NCI-H2196 treated with DMSO at 0.1 percent for 48 hours (cell line): ENCODE measurements around the gene TCF7.

Source experiments
- DNase-seq: peaks from one replicate; lab custom pipeline; 2025; ENCODE audit not compliant: unreplicated experiment; lab: John Stamatoyannopoulos, UW

The TCF7 gene

DNA sequence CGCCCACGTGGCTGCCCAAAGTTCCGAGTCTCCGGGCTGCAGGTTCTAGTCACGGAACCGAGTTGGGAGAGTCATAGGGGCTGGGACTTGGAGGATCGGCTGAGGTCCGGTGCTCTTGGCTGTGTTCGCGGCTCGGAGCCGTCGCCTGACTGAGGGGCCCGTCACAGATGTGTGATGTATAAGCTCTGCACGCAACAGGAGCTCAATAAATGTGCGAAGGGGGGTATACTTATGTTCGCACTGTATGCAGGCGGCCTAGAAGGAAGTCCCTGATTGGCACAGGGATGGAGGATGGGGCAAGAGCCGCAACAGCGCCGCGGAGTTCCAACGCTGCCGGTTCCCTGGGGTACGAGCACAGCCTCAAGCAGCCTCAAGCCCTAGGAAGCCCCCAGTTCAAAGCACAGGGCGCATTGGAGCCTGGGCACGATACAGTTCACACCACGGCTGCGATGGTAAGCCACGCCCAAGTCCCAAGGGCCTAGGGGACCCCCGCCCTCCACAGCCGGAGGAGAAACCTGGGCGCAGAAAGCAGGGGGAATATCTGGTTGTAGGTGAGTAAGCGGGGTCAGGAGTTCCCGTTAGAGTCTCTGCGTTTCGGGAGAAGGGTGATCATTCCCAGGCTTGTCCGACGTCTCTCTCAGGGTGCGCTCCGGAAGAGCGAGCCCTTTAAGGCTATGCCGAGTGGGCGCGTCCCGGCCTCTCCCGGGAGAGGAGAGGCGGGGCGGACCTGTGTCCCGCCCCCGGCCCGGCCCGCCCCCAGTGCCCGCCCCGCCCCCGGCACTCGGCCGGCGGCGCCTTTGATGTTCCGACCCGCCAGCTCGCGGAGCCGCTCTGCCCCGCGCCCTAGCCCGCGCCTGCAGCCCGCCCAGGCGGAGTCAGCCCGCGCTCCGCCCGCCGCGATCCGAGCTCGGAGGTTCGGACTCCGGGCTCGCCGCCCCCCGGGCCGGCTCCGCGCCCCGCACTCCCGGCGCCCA is at the start of gene TCF7:
TSS of gene TCF7 (plus strand) at position 780 of the 974 bp plus-strand sequence. CDS start 226 bp downstream, outside the sequence.
- DNase-seq = peak; percentile 32

DNA sequence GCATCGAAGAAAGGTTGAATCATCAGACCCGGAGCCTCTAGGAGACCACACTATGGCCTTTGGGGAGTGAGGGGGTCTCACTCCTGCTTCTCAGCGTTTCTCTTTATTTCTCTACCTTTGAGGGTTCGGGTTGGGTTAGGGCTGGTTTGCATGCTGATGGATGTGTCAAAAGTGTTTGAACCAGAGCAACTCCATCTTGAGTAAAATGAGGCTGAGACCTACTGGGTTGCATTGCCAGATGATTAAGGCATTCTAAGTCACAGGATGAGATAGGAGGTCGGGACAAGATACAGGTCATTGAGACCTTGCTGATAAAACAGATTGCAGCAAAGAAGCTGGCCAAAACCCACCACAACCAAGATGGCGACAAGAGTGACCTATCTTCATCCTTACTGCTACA is 44.9 kb upstream of the TCF7 start:
- DNase-seq = no peak

DNA sequence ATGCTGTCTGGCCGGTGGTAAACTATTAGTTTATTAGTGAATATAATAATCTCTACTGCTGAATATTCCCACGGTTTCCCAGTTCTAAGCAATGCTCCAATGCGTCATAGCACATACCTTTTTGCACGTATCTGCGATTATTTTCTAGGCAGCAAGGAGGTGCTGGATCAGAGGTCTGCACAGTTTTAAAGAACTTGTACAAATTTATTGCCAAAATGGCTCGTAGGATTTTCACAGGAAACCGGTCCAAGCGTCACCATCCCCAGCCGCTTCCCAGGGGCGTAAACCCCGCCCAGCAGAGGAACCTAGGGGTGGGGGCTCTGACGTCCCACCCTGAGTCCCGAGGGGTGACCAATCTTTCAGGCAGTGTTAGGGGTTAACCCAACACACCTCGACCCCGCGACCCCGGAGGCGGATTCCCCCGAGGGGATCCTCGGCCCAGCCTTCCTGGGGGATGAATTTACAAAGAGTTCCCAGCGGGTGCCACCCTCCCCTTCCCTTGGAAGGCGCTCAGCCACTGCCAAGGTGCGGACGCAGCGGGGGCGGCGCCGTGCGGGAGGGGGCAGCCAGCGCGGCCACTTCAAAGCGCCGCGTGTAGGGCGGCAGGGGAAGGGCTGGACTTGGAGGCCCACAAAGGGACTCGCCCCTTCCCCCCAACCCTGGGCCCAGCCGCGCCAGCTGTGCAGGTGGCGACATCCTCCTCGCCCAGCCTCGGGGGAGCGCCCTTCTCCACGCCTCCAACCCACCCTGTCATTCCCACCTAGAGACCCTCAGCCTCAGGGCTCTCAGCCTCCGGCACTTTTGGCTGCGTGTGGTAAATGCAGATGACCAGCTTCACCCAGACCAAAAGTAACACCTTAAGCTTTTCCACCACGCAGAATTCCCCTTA is 43.5 kb upstream of the TCF7 start:
- no peak for DNase-seq

DNA sequence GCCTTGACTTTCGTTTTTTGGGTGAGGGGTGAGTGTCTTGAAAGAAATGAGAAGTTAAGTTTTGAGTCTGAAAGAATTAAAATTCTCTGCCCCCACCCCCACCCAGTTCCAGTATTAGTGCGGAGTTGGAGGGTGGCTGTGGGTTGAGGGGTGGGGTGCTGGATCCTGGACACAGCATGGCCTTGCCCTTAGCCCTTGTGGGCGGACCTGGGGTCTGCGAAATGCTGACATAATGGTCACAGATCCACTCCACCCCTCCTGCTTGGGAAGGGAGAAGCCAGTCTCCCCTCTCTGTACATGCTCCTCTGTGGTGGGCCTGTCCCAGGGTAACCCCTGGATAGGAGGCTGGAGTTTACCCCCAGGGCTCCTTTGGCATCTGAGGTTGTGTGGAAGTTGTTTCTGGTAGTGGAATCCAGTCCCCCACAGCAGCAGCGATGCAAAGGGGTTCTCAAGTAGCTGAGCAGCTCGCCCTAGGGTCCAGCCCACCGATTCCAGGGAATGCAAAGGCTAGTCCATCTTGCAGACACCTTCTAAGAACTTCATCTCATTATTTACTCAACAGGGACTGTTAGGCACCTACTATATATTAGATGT is 42.8 kb upstream of the TCF7 start:
- no peak for DNase-seq

DNA sequence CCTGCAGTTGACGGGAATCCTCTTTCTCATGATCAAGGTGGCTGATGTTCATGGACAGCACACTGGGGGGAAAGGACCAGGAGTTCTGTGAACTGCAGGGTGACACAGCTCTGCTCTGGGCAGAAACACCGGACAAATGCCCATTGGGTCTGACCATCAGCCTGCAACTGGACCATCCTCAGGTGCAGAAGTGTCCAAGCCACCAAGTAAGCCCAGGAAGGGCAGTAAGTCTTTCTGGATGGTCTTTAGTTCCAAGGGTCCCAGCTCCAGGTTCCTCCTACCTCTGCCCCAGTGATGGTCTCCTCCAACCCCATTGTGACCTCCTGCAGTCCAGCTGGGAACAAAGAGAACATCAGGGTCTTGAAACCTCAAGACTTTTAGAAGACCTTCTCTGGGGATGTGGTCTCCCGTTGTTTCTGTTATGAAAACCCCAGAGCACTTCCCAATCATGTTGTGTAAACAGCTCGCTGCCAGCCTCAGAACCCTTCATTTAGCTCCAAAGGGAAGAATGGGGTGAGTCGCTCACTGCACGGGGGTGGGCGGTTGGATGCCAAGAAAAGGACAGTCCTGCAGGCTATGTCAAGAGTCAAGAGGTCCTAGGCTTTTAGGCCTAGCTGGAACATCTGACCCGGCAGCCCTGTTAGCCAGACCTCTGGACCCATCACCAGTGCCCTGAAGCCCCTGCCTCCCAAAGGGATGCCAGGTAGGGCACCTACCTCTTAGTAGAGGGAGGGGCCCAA is 41.8 kb upstream of the TCF7 start:
- DNase-seq = no peak

DNA sequence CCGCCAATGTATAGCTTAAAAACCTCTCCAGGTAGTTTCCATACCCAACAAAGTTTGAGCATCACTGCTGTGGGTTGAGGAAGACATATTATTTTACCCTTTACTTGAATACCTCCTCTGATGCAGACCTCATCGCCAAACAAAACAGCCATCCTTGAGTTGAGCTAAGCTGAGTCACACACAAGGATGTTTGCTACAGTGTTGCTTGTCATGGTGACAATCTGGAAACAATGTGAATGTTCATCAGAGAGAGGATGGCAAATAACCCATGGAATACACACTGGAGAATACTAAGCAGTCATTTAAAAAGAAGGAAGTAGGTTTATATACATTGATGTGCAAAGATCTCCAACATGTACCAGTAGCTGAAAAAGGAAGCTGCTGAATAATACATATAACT is 41.1 kb upstream of the TCF7 start:
- DNase-seq = no peak

DNA sequence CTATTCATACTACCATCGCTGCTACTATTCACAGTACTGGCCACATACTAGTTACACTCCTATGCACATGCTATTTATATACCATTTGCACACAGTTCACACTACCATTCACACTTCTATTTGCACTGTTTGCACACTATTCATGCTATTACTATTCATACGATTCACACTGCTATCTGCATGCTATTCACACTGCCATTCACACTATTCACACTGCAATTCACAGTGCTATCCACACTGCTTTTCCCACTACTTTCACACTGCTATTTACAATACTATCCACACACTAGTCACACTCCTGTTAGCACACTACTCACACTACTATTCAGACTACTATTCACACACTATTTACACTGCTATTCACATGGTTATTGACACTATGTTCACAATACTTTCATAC is 39.4 kb upstream of the TCF7 start:
- DNase-seq = no peak

DNA sequence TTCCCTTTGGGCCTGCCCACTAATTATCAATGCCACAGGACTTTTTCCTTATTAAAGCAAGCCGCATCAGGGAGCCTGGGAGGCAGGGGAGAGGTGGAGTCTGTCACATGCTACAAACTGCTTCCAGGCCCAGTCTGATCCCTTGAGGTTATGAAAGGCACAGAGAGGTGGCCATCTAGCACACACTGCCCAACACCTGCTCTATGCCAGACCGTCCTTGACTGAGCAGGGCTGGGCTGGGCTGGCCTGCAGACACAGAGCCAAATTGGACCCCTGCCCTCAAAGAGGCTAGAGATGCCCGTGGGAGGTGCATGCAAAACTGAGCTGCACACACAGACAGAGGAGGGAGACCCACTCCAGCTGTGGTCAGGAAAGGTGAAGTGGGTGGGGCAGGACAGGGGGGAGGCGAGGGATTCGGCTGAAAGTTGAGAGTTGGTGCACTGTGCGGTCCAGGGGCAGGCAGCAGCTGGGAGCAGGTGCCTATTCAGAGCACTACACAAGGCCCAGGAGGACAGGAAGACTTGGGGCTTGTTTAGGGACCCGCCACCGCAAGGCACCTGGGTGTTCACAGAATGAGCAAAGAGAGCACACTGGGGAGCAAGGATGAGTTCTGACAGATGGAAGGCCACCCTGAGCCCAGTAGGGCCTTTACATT is 36.4 kb upstream of the TCF7 start:
- no peak for DNase-seq

DNA sequence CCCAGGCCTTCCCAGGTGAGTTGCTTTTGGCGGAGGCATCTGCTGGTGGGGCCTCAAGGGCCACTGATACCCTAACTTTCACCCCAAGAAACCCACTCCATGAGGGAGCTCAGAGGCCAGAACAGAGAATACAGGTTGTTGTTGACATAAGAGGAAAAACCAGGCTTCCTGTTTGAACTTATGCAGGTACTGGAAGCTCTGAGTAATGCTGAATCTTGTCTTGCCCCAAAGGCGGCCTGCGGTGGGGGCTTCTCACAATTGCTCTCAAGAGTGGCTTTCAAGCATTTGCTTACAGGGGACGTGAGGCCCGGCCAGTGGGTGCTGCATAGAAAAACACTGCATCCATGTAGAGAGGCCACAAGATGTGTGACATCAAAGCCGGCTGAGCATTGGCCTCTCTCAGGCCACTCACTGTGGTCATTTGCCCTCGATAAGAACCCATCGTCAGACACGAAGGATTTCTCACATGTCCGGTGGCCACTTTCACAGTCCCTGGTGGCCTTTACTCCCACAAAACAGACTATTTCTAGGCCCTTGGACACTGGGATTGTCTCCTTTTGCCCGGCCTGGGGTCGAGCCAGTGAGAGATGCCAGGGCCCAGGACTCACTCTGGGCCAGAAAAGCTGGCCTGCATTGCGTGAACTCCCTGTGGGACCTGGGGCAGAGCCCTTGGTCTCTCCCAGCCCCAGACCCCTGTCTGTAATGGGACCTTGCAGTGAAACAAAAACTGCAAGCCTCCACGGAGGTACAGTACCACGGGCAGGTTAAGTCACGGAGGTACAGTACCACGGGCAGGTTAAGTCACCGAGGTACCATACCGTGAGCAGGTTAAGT is 34.5 kb upstream of the TCF7 start:
- DNase-seq = no peak

DNA sequence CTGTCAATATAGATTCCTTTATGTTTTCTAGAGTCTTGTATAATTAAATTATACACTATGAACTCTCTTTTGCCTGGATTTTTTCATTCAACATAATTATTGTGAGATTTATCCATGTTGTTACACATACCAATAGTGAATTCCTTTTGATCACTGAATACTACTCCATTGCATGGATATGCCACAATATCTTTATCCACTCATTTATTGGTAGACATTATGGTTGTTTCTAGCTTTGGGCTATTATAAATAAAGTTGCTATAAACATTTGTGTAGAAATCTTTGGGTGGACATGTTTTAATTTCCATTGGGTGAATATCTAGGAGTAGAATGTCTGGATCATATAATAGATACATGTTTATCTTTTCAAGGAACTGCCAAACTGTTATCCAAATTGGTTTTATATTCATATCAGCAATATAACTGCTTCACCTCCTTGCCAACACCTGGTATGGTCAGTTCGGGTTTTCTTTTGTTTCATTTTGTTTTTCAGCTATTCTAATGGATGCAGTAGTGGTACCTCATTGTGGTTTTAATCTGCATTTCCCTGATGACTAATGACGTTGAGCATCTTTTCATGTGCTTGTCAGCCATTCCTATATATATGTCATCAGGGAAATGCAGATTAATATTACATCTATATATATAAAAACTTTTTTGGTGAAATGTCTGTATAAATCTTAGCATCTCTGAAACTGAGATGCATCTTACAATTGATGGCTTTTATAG is 32.1 kb upstream of the TCF7 start:
- DNase-seq = no peak

DNA sequence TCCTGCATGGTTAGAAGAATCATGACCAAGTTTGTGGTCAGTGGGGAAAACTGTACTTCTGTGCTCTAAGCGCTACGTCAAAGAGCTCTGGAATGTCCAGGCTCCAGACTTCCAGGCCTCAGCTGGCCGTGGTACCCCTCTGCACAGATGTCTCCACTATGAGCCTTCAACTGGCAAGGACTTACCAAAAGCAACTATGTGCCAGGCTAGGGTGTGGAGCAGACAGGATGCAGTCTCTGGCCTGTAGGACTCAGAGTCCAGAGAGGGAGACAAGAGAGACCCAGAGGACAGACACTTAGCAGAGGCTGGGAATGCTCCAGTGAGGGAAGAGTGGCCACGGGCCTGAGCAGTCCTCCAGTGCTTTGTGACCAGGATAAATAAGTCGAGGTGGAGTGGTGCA is 31.0 kb upstream of the TCF7 start:
- no peak for DNase-seq

DNA sequence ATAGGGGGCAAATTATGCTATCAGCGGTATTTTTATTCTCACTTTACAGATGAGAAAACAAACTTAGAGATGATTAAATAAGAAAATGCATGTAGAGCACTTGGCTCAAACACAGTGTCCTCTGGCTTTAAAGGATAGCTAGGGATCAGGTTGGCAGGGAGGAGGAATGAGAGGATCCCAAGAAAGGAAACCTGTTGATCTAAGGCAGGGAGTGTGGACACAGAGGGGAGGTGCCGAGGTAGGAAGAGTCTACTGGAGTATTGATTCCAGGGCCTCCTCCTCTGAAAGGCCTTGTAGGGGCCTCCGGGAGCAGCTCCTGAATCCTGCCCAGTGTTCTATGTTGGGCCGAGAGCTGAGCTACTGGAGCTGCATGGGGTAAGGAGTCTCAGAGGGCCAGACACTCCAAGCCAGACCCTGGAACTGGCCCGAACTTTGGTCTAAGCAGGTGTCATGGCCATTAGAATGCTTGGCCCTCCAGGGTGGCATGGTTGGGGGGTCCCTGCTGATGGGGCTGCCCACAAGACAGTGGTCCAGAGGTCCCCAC is 30.4 kb upstream of the TCF7 start:
- DNase-seq = no peak

DNA sequence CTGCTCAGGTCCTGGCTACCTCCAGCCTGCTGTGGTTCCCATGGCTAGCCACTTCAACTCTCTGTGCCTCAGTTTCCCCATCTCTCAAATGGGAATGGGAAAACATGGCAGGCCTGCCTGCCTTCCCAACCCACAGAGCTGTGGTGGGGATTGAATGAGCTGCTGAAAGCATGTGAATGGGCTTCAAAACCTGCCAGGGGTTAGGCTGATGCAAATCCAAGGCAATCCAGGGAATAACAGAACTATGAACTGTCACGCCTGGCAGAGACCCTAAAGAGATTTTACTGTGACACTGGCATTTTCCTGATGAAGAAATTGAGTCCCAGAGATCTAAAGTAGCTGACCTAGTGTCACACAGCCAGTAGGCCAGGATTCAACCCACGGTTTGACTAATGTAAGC is 29.9 kb upstream of the TCF7 start:
- DNase-seq = no peak

DNA sequence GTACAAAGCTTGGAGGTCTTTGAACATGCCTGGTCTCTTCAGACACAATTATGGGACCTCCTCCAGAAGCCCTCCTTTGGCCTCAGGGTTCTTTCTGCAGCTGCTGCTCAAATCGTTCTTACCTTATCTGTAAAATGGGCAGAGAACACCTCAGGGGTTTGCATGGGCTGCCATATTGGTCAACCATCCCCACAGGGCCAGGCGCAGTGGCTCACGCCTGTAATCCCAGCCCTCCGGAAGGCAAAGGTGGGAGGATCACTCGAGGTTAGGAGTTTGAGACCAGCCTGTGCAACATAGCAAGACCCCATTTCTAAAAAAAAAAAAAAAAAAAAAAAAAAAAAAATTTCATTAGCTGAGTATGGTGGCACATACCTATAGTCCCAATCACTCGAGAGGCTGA is 29.1 kb upstream of the TCF7 start:
- no peak for DNase-seq

DNA sequence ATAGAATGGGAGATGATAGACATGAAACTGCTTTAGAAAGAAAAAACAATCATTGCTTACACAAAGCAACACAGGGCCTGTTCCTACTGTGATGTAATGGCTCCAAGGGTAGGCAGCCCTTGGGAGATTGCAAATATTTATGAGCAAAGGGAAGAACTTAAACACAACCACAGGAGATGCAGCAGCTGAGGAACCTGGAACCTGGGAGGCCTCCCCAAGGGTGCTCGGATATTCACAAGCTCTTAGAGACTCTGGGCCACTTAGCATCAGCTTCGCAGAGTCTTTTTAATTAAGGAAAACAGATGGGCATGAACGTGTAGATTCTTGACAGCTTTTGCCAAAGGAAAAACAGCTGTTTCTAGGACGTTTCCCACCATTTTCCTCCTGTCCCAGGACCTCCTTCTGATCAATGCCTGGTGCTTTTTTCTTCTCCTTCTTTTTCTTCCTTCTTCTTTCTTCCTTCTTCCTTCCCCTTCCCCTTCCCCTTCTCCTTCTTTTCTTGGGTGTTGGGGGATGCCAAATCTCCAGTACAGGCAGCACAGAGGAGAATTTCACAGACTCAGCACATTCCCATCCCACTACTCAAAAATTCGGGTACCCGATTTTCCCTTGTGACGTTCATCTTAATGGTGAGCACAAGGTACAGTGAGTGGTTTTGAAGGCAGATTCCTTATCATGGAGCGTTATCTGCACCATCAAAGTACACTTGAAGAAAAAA is 28.1 kb upstream of the TCF7 start:
- DNase-seq = no peak

DNA sequence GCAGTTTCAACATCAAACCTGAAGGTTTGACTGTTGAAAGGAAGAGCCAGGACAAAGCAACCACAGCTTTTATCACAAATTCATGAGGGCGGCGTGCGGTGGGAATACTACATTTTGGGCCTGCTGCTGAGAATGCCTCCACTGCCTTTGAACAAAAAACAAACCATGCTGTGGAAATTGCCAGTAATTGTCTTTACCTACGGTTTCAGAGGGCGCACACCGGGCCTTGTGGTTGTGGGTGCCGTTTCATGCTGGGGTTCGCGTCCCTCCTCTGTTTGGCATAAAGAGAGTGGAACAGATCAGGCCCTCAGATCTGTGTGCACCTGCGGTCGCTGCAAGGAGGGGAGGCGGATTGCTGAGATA is 27.6 kb upstream of the TCF7 start:
- no peak for DNase-seq

DNA sequence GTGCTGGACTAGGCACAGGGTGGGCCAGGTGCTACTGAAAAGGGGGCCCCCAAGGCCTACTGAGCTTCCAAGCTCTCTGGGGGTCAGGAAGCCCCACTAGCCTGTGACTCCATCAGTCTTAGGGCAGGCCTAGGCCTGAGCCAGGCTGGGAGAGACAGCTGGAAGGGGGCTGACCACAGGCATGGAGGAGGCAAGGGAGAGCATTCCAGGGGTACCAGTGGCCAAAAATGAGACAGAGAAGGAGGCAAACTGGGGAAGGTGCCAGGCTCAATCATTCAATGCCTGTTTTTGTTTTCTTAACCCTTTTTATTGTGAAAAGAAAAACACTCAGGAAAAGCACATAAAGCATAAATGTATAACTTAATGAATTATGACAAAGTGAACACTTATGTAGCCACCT is 26.2 kb upstream of the TCF7 start:
- DNase-seq = no peak

DNA sequence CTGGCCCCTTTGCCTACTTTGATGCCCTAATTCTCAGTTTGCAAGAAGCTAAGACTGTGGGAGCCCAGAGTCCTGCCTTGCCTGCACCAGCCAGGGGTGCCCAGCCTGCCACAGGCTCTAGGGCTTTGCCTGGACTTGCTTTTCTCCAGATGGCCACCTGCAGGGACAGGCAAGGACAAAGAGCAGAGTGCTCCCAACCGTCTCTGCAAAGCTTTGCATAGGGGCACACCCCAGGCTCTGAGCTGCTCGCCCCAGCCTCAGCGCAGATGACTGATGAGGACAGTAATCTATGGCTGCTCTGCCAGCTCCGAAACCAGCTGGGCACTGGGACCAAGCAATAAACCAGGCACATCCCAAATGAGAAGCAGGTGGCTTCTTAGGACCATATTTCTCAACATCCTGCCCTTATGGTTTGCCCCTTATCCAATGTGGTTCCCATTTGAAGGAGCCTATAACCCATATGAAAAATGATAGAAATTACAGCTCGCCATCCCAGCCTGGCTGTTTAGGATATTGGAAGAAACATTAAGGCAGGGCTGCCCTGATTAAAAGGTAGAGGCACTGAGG is 25.4 kb upstream of the TCF7 start:
- no peak for DNase-seq
